Measurements from ENCODE around the gene NENF.
"Not testable (repeated sequence)": the region's sequence is repeated elsewhere in the genome, so short reads cannot be mapped to it uniquely, and the experiment has no call there.

The NENF gene

GRCh38 chr1:212432661-212433576 is at the start of gene NENF:
TSS of gene NENF (plus strand) at chr1:212432920. CDS start at chr1:212432944, 24 bp downstream.
- no peak for DNase-seq

GRCh38 chr1:212386029-212386428 is 46.7 kb upstream of the NENF start:
- DNase-seq = no peak

GRCh38 chr1:212388985-212389716 is 43.6 kb upstream of the NENF start:
- no peak for DNase-seq

GRCh38 chr1:212395678-212396437 is 36.9 kb upstream of the NENF start:
- DNase-seq = not testable (repeated sequence)

- DNase-seq = no peak
Measured at GRCh38 chr1:212396638-212397037, 36.1 kb upstream of the NENF start.

GRCh38 chr1:212397171-212397570 is 35.5 kb upstream of the NENF start:
- no peak for DNase-seq

GRCh38 chr1:212401042-212401441 is 31.7 kb upstream of the NENF start:
- no peak for DNase-seq

GRCh38 chr1:212401838-212402582 is 30.7 kb upstream of the NENF start:
- no peak for DNase-seq

GRCh38 chr1:212402666-212403321 is 29.9 kb upstream of the NENF start:
- no peak for DNase-seq

GRCh38 chr1:212410231-212410820 is 22.4 kb upstream of the NENF start:
- DNase-seq = peak; percentile 30

- DNase-seq = no peak
Measured at GRCh38 chr1:212412374-212412773, 20.3 kb upstream of the NENF start.

- no peak for DNase-seq
Measured at GRCh38 chr1:212413902-212414327, 18.8 kb upstream of the NENF start.

GRCh38 chr1:212414328-212415106 is 18.2 kb upstream of the NENF start, which contains the start of gene PACC1:
TSS of gene PACC1 (minus strand) at chr1:212414886. CDS start at chr1:212414757, 129 bp downstream.
- peak; percentile 100 for DNase-seq

GRCh38 chr1:212415107-212415841 is 17.4 kb upstream of the NENF start:
- DNase-seq = no peak

GRCh38 chr1:212421165-212421564 is 11.6 kb upstream of the NENF start:
- DNase-seq = no peak

- DNase-seq = no peak
Measured at GRCh38 chr1:212423879-212424278, 8.8 kb upstream of the NENF start.

- DNase-seq = no peak
Measured at GRCh38 chr1:212428496-212428895, 4.2 kb upstream of the NENF start.

GRCh38 chr1:212430416-212430815 is 2.3 kb upstream of the NENF start:
- DNase-seq = no peak

- DNase-seq = no peak
Measured at GRCh38 chr1:212430955-212431394, 1.7 kb upstream of the NENF start.

GRCh38 chr1:212431644-212432043 is 1.1 kb upstream of the NENF start:
- no peak for DNase-seq

Measured in SIG-M5 (cell line).